H1 (cell line): ENCODE measurements around the gene SNX12.

Source experiments
- CREB1 ChIP-seq: IDR thresholded peaks from 2 replicates; pipeline ENCODE4 v1.6.1; 2012; ENCODE audit warnings: inconsistent platforms
- EP300 ChIP-seq, 2 experiments: IDR thresholded peaks; 1 replicate in 1 of 2; 2 replicates in 1 of 2; pipeline ENCODE4 v1.6.1; 2011 to 2012; ENCODE audit warnings: low read depth in 2 of 2, low read length in 2 of 2, mild to moderate bottlenecking in 2 of 2, borderline replicate concordance in 1 of 2, inconsistent platforms in 1 of 2, moderate library complexity in 1 of 2
- EZH2 ChIP-seq: fragments of 200-600 bp; sonication (generic); IDR thresholded peaks from 2 replicates; pipeline ENCODE4 v1.7.1; 2012; ENCODE audit warnings: low read depth, mild to moderate bottlenecking, moderate library complexity, low read length, inconsistent platforms; ENCODE audit not compliant: severe bottlenecking
- KDM1A ChIP-seq: fragments of 200-600, 300-600 bp; sonication (generic); IDR thresholded peaks from 2 replicates; pipeline ENCODE4 v1.7.1; 2016; ENCODE audit warnings: mild to moderate bottlenecking, low read length, borderline replicate concordance
- NANOG ChIP-seq: IDR thresholded peaks from 2 replicates; pipeline ENCODE4 v1.6.1; 2011; ENCODE audit warnings: low read length, low read depth, mild to moderate bottlenecking, inconsistent platforms; ENCODE audit not compliant: insufficient read depth, poor library complexity, severe bottlenecking
- NRF1 ChIP-seq: IDR thresholded peaks from 2 replicates; pipeline ENCODE4 v1.6.1; 2011; ENCODE audit warnings: mild to moderate bottlenecking, low read depth, low read length, improper control_type of control experiment
- POLR2A ChIP-seq, 2 experiments: IDR thresholded peaks; 1 replicate in 1 of 2; 2 replicates in 1 of 2; pipeline ENCODE4 v1.6.1; 2011; ENCODE audit warnings: low read depth in 2 of 2, low read length in 2 of 2, mild to moderate bottlenecking in 2 of 2; ENCODE audit errors: control extremely low read depth in 1 of 2
- SIN3A ChIP-seq, 2 experiments: IDR thresholded peaks in 1 of 2; conservative IDR thresholded peaks in 1 of 2; 2 replicates each; pipeline ENCODE4 v1.6.1; 2011 to 2012; ENCODE audit warnings: low read length in 2 of 2, improper control_type of control experiment in 1 of 2, low read depth in 1 of 2, mild to moderate bottlenecking in 1 of 2
- SP1 ChIP-seq: IDR thresholded peaks from 2 replicates; pipeline ENCODE4 v1.6.1; 2011; ENCODE audit warnings: low read depth, low read length
- SP4 ChIP-seq: IDR thresholded peaks from 2 replicates; pipeline ENCODE4 v1.6.1; 2012; ENCODE audit warnings: low read length, inconsistent platforms
- TCF12 ChIP-seq: IDR thresholded peaks from 2 replicates; pipeline ENCODE4 v1.6.1; 2011; ENCODE audit warnings: low read depth, mild to moderate bottlenecking, low read length
- ZNF274 ChIP-seq: IDR thresholded peaks from 2 replicates; pipeline ENCODE4 v1.7.0; 2012; ENCODE audit warnings: low read length, borderline replicate concordance; ENCODE audit errors: extremely low read depth
- TF ChIP-seq, protein P1 (sequence below), 3 experiments: IDR thresholded peaks; 1 replicate in 2 of 3; 2 replicates in 1 of 3; pipeline versions ENCODE4 v1.5.1 to v1.6.1; 2011; ENCODE audit warnings: low read length in 3 of 3, mild to moderate bottlenecking in 3 of 3, inconsistent platforms in 2 of 3, low read depth in 1 of 3, moderate library complexity in 1 of 3; ENCODE audit not compliant: insufficient read depth in 1 of 3; ENCODE audit errors: control extremely low read depth in 1 of 3

GRCh38 chrX:71081330-71082123 is 13.4 kb upstream of the SNX12 start:
- no peak for TF ChIP-seq NANOG
- TF ChIP-seq, protein P1, sequence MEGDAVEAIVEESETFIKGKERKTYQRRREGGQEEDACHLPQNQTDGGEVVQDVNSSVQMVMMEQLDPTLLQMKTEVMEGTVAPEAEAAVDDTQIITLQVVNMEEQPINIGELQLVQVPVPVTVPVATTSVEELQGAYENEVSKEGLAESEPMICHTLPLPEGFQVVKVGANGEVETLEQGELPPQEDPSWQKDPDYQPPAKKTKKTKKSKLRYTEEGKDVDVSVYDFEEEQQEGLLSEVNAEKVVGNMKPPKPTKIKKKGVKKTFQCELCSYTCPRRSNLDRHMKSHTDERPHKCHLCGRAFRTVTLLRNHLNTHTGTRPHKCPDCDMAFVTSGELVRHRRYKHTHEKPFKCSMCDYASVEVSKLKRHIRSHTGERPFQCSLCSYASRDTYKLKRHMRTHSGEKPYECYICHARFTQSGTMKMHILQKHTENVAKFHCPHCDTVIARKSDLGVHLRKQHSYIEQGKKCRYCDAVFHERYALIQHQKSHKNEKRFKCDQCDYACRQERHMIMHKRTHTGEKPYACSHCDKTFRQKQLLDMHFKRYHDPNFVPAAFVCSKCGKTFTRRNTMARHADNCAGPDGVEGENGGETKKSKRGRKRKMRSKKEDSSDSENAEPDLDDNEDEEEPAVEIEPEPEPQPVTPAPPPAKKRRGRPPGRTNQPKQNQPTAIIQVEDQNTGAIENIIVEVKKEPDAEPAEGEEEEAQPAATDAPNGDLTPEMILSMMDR (IDR thresholded peaks at IDR 0.05; ENCODE audit: control extremely low read depth in 1 of 3, insufficient read depth in 1 of 3, low read depth in 1 of 3, low read length in 3 of 3): no peak
- no peak for TF ChIP-seq EP300 (IDR thresholded peaks at IDR 0.05; ENCODE audit: borderline replicate concordance in 1 of 2, low read depth in 2 of 2, low read length in 2 of 2)
- TF ChIP-seq POLR2A (IDR thresholded peaks at IDR 0.05; ENCODE audit: control extremely low read depth in 1 of 2, low read depth in 2 of 2, low read length in 2 of 2): no peak
- no peak for TF ChIP-seq ZNF274
- no peak for TF ChIP-seq SP1
- TF ChIP-seq KDM1A: no peak
- no peak for TF ChIP-seq SIN3A (conservative IDR thresholded peaks at IDR 0.05 in 1 of 2, IDR thresholded peaks at IDR 0.05 in 1 of 2; ENCODE audit: low read depth in 1 of 2, low read length in 2 of 2)
- no peak for TF ChIP-seq NRF1
- no peak for TF ChIP-seq SP4
- TF ChIP-seq EZH2: no peak
- no peak for TF ChIP-seq TCF12
- TF ChIP-seq CREB1: no peak
